Measurements from ENCODE around the gene TECPR1. TPM values are rescaled to one million over a fixed set of nuclear protein-coding genes. Genes with fewer than 3 reads are reported as not detected.

TECPR1 gene
- 20.9 TPM for polyA plus RNA-seq (2013, experiment 1 of 2; ENCODE audit: insufficient read length)
- polyA plus RNA-seq (2013, experiment 2 of 2; ENCODE audit: insufficient read length): 19.0 TPM

DNA sequence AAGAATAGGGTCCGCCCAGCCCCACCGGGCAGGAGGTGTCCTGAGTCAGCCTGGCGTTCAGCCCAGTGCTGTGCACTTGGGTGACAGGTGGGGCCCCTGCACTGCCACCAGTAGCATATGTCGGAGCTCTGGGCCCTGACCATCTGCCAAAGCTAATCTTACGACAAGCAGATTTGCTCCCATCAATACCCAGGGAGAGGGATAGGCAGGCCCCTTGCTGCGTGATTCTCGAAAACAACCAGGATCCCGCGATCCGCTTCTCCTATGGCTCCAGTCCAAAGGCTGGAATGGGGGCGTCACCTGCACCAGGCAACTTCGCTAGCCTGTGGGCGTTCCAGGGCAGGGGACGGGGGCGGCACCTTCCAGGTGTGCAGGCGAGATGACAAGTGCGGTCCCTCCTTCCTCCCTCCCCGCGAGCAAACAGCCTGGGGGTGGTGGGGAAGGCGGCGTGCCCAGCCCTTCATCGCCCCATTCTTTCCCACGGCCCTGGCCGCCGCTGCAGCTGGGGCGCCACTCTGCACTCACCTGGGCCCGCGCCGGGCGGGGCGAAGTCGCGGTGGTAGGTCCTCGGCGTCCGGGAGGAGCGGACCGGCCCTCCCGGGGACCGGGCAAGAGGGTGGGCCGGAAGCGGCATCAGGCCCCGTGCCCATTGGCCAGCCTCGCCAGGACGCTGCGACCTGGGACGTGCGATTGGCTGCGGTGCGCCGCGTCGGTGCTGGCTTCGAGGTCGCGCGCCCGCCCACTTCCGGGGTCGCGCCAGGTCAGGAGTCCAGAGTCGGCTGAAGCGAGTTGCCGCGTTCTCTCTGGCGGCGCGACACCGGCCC, at the start of gene TECPR1:
Gene TECPR1 (minus strand): TSS at position 632 of the 824 bp plus-strand sequence. CDS start 6,086 bp downstream, outside the sequence.
- DNase-seq: peak; percentile 89

- DNase-seq: no peak
Observed at GRCh38 chr7:98300595-98301372, 48.8 kb upstream of the TECPR1 start.

DNA sequence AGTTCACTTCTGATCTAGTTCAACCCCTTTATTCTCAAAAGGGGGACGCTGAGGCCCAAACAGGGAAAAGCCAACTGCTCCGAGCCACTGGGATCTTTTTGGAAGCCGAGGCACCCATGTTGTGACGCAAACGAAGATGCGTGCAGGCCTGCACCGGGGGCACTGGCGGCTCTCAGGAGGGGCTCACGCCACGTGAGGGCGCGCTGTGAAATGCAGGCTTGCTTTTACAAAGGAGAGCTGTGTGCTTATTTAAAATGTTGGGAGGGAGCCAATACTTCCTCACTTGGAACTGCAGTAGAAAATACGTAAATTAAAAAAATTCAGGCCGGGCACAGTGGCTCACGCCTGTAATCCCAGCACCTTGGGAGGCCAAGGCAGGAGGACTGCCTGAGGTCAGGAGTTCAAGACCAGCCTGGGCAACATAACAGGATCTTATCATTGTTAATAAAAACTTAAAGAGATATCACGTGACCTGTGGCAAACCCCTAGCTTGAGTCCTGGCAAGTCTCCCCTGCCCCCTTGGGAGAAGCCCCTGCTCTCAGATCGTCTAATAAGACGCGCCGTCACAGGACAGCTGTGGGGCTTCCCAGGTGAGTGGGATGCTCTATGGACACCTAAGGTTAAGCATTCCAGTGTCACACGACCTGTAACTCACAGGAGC, 45.7 kb upstream of the TECPR1 start:
- no peak for DNase-seq

GRCh38 chr7:98296833-98297232, 44.8 kb upstream of the TECPR1 start:
- DNase-seq: no peak

GRCh38 chr7:98295467-98296192, 43.6 kb upstream of the TECPR1 start:
- no peak for DNase-seq

DNA sequence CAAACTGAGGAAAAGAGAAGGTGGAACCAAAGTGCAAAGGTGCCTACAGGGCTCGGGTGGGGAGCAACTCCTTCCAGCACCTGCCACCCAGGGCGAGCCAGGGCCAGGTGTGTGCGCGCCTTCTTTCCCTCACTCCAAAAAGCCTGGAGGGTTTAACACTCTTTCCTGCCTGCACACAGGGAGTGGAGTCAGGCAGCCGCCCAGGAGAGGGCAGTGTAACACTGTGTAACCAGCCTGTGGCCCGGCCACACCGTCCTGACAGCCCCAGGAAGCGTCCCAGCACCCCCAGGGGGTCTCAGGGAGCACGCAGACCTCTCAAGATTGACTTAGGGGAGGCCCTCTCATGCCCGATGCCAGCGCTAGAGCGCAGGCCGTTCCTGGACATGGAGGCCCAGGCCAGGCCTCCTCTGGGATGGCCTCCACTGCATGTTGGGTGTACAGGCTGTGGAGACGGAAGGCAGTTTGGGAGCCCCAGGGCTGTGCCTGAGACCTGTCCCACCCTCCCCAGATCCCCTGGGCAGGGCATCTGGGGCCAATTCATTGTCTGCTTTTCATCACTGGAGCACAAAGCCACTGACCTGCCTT, 42.9 kb upstream of the TECPR1 start:
- DNase-seq: peak; percentile 56

DNA sequence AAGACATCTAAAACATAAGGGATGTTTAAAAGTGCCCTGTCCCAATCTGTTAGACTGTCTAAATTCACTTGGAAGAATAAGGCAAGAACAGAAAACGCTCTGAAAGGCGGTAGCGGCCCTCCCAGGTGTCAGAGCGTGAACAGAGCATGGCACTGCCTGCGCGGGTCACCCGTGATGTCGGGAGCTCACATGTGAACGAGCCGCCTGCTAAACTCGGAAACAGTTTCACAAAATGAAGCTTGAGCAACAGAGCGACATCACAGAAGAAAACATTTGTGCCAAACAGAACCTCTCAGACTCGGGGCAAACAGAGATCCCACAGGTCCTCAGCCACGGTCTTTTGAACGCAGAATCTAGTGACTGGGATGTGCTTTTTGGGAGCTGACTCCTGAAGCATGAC, 42.3 kb upstream of the TECPR1 start:
- no peak for DNase-seq

- no peak for DNase-seq
Observed at GRCh38 chr7:98293746-98294145, 41.7 kb upstream of the TECPR1 start.

DNA sequence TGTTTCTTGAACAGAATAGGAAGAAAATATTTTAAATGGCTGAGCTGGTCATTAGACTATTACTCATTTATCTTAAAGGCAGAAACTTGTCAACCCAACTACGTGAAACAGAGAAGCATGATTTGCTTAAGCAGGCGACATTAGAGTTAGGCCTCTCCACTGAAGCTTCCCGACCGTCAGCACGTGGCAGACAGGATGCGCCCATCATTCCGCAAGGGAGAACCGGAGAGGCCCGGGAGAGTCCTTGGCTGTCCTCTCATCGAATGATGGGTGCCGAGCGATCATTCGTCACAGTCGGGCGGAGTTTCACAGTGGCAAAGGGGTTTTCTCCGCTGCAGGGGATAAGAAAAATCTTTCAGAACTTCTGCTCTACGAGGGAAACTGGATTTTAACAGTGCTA, 41.2 kb upstream of the TECPR1 start:
- DNase-seq: no peak

DNA sequence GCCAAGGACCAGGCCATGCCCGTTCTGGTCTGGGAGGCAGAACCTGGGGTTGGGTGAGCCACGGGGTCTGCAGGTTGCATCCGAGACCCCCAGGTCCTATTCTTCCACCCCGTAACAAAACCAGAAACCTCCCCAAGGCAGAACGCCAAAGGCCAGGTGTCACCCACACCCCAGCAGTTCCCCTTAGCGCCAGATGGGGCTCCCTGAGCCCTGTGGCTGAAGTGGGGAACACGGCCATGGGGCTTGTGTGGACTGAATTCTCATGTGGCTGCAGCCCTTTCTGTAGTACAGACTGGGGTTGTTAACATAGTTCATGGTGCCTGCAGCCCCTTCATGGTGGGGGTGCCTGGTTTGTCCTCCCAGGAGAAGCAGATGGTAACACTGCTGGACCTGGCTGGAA, 39.7 kb upstream of the TECPR1 start:
- no peak for DNase-seq

DNA sequence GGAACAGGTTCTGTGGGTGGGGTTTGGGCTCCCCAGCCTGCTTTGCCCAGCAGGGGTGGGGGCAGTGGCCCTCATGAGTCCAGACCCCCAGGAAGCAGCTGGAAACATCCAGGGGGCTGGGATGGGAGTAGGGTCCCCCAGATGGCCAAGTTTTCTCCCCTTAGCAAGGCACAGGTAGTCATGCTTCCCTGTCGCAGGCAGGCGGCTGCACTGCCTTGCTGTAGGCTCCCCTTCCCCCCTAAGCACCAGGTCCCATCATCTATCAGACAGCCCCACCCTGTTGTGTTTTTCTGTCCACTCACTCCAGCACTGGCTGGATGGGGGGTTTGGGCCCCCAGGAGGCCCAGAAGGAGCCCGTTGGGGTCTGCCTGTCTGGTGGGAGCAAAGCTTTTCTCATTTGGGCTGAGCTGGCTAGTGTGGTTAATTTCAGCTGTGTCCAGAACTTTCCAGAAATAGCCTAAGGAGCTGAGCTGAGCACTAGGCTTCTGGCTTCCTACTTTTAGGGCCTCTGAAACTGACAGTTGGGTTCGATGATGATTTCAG, 37.4 kb upstream of the TECPR1 start:
- DNase-seq: no peak

- no peak for DNase-seq
Observed at GRCh38 chr7:98288064-98288823, 36.2 kb upstream of the TECPR1 start.

- no peak for DNase-seq
Observed at GRCh38 chr7:98287486-98287959, 35.5 kb upstream of the TECPR1 start.

GRCh38 chr7:98286701-98287485, 34.9 kb upstream of the TECPR1 start:
- DNase-seq: no peak

DNA sequence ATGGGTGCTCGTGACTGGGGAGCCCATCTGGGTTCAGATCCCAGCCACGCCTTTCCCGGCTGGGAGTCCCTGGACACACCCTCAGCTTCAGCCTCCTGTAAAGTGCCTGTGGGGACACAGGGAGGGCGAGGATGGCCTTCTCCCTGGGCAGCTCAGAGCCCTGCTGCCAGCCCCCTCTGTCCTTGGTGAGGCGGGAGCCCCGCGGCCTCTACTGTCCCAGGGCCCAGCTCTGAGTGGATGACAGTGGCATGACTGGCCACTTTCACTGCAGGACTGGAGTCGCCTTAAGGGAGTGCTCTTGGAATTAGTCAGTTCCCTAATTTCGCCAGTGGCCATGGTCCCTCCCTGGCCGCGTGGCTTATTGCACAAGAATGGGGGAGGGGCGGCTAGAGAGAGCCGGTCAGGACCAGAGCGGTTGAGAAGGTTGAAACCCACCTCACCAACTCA, 34.1 kb upstream of the TECPR1 start:
- peak; percentile 89 for DNase-seq

DNA sequence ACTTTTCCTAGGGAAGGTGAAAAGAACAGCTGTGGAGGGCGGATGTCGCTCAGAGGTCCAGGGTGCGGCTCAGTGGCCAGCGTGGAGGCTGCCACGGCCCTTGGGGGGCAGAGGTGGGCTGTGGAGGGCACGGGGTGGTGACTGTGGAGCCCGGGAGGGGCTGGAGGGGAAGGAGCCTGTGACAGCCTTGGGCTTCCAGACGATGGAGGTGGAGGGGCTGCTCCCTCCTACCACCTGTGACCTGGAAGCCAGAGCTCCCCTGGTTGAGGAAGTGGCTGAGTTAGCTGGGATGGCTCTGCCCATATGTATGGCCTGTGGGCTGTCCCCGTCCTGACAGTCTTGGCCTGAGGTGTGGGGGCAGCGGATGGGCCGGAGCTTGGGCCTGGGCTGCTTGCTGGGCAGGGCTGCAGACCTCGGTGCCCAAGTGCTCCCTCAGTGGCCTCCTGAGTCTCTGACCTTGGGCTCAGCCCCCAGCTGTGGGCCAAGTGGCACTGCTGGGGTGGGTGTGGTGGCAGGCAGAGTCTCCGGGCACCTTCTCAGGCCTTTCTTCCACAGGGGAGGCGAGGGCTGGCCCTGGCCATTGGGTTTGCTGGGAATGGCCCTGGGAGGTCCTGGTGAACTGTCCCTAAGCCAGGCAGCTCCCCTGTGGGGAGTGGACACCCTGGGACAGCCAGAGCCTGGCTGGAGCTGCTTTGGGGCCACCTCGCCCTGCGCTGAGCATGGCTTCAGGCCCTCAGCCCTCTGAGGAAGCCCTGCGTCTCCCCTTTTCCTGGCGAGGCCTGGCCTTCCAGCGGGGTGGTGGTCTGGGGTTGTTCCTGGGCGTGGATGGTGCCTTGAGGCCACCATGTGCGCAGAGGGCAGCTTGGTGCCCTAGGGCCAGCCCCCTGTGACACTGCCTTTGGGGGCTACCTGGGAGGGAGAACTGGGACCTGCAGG, 33.4 kb upstream of the TECPR1 start:
- DNase-seq: no peak

GRCh38 chr7:98284335-98285036, 32.5 kb upstream of the TECPR1 start:
- DNase-seq: peak; percentile 93

GRCh38 chr7:98283887-98284222, 31.8 kb upstream of the TECPR1 start:
- DNase-seq: no peak

Measured in fibroblast of skin of back (primary cell).